A549 (cell line): ENCODE results near the gene TGFBRAP1. TPM values are rescaled to one million over a fixed set of nuclear protein-coding genes. Genes with fewer than 3 reads are reported as not detected.

Experiments
- ATAC-seq, 2 experiments: fragments of 200-7000 bp in 1 of 2; fragments of >200 bp in 1 of 2; cut with Nextera tagmentation in 1 of 2; cut with Tn5 transposase in 1 of 2; 3 replicates each; pipeline versions ENCODE4 v1.8.0 to v1.9.1; 2018 to 2020; ENCODE audit warnings: mild to moderate bottlenecking in 1 of 2, moderate library complexity in 1 of 2
- CTCF ChIA-PET: fragments of 300-600 bp; sonication (Branson Sonifier 250); formaldehyde crosslinking; extraction: SDS; loops from one replicate; lab custom pipeline; 2021; ENCODE audit warnings: antibody characterized with exemption, inconsistent platforms; lab: Yijun Ruan, JAX
- POLR2A ChIA-PET: fragments of 350-600 bp; formaldehyde crosslinking; extraction: SDS; loops from one replicate; lab custom pipeline; 2021; ENCODE audit warnings: antibody characterized with exemption, inconsistent platforms; lab: Yijun Ruan, JAX
- DNase-seq, 2 experiments: peaks; one replicate each; pipeline versions ENCODE4 v3.0.0 to v3.0.0-alpha.2; 2011 to 2016; ENCODE audit warnings: low read depth in 1 of 2, low spot score in 1 of 2
- FAIRE-seq: peaks from 2 replicates; lab custom pipeline; 2011; peaks lifted over from hg19 to GRCh38; lab: Jason Lieb, UNC
- H3K27ac ChIP-seq, 2 experiments: fragments of >200 bp; sonication (Bioruptor Twin); formaldehyde crosslinking; 3 replicates each; pipeline ENCODE4 v1.5.1; 2016 to 2017
- H3K4me1 ChIP-seq: fragments of >200 bp; sonication (Bioruptor Twin); formaldehyde crosslinking; 3 replicates; pipeline ENCODE4 v1.6.1; 2016
- H3K4me2 ChIP-seq: fragments of >200 bp; sonication (Bioruptor Twin); formaldehyde crosslinking; 3 replicates; pipeline ENCODE4 v1.6.1; 2016
- H3K4me3 ChIP-seq: fragments of >200 bp; sonication (Bioruptor Twin); formaldehyde crosslinking; 3 replicates; pipeline ENCODE4 v1.5.1; 2016
- H3K9me3 ChIP-seq: fragments of >200 bp; sonication (Bioruptor Twin); formaldehyde crosslinking; 3 replicates; pipeline ENCODE4 v1.6.1; 2016
- ATOH8 ChIP-seq: fragments of 250-450 bp; sonication (Bioruptor Pico); IDR thresholded peaks from 2 replicates; pipeline ENCODE4 v1.5.0; 2020; ENCODE audit warnings: low read depth, mild to moderate bottlenecking, moderate library complexity
- BCL3 ChIP-seq: fragments of >200 bp; sonication (Bioruptor Twin); formaldehyde crosslinking; IDR thresholded peaks from 3 replicates; pipeline ENCODE4 v1.6.1; 2016
- CHD4 ChIP-seq: fragments of 200-600 bp; sonication (generic); IDR thresholded peaks from 2 replicates; pipeline ENCODE4 v1.6.1; 2016; ENCODE audit warnings: antibody characterized with exemption, mild to moderate bottlenecking, borderline replicate concordance
- E2F6 ChIP-seq: IDR thresholded peaks from 2 replicates; pipeline ENCODE4 v1.6.1; 2012; ENCODE audit warnings: low read depth, borderline replicate concordance
- ESRRA ChIP-seq: fragments of 150-350 bp; IDR thresholded peaks from 2 replicates; pipeline ENCODE4 v1.6.1; 2014; ENCODE audit warnings: mild to moderate bottlenecking, low read length, borderline replicate concordance
- FOXS1 ChIP-seq: fragments of 250-450 bp; sonication (Bioruptor Pico); IDR thresholded peaks from 2 replicates; pipeline ENCODE4 v1.5.0; 2020; ENCODE audit warnings: mild to moderate bottlenecking, moderate library complexity
- HES2 ChIP-seq: fragments of >200 bp; sonication (Bioruptor Twin); formaldehyde crosslinking; IDR thresholded peaks from 2 replicates; pipeline ENCODE4 v1.6.1; 2016
- HMGXB4 ChIP-seq: fragments of 250-450 bp; sonication (Bioruptor Pico); IDR thresholded peaks from 2 replicates; pipeline ENCODE4 v1.5.0; 2021; ENCODE audit warnings: mild to moderate bottlenecking, moderate library complexity, borderline replicate concordance
- HOXB5 ChIP-seq: fragments of 250-450 bp; sonication (Bioruptor Pico); IDR thresholded peaks from 2 replicates; pipeline ENCODE4 v1.5.0; 2020; ENCODE audit warnings: mild to moderate bottlenecking, moderate library complexity
- JUN ChIP-seq, 2 experiments: fragments of >200 bp; sonication (Bioruptor Twin); formaldehyde crosslinking; IDR thresholded peaks; 2 replicates in 1 of 2; 3 replicates in 1 of 2; pipeline ENCODE4 v1.6.1; 2016 to 2017
- JUNB ChIP-seq: fragments of >200 bp; sonication (Bioruptor Twin); formaldehyde crosslinking; IDR thresholded peaks from 2 replicates; pipeline ENCODE4 v1.6.1; 2016
- MAFK ChIP-seq: fragments of 450-650 bp; IDR thresholded peaks from 2 replicates; pipeline ENCODE4 v1.6.1; 2014; ENCODE audit not compliant: partially characterized antibody
- MAX ChIP-seq: IDR thresholded peaks from 2 replicates; pipeline ENCODE4 v1.6.1; 2012
- MAZ ChIP-seq: fragments of 150-350 bp; IDR thresholded peaks from 2 replicates; pipeline ENCODE4 v1.6.1; 2014; ENCODE audit warnings: antibody characterized with exemption, low read depth, low read length, borderline replicate concordance
- MYC ChIP-seq: IDR thresholded peaks from 2 replicates; pipeline ENCODE4 v1.6.1; 2012; ENCODE audit warnings: mild to moderate bottlenecking, inconsistent platforms, low read length, improper control_type of control experiment, borderline replicate concordance
- NFE2L2 ChIP-seq: fragments of 150-350 bp; conservative IDR thresholded peaks from 2 replicates; pipeline ENCODE4 v1.6.1; 2014; ENCODE audit warnings: low read length
- PHF8 ChIP-seq: fragments of 200-600 bp; sonication (generic); IDR thresholded peaks from 2 replicates; pipeline ENCODE4 v1.6.1; 2016; ENCODE audit warnings: low read depth, mild to moderate bottlenecking, antibody characterized with exemption, moderate library complexity, borderline replicate concordance
- POLR2A ChIP-seq: IDR thresholded peaks from 2 replicates; pipeline ENCODE4 v1.6.1; 2012; ENCODE audit warnings: mild to moderate bottlenecking, low read length
- RAD21 ChIP-seq, 2 experiments: fragments of >200 bp in 1 of 2; sonication (Bioruptor Twin) in 1 of 2; formaldehyde crosslinking in 1 of 2; IDR thresholded peaks in 1 of 2; conservative IDR thresholded peaks in 1 of 2; 2 replicates in 1 of 2; 3 replicates in 1 of 2; pipeline ENCODE4 v1.6.1; 2012 to 2018; ENCODE audit warnings: inconsistent platforms in 1 of 2
- RARB ChIP-seq: fragments of 250-450 bp; sonication (Bioruptor Pico); IDR thresholded peaks from 2 replicates; pipeline ENCODE4 v1.8.0; 2021; ENCODE audit warnings: mild to moderate bottlenecking, moderate library complexity
- RNF2 ChIP-seq: fragments of 200-600 bp; sonication (generic); IDR thresholded peaks from 2 replicates; pipeline ENCODE4 v1.6.1; 2016; ENCODE audit warnings: low read depth, mild to moderate bottlenecking, antibody characterized with exemption, moderate library complexity, borderline replicate concordance
- TP53 ChIP-seq: fragments of 250-450 bp; sonication (Bioruptor Pico); IDR thresholded peaks from 2 replicates; pipeline ENCODE4 v1.5.0; 2021; ENCODE audit warnings: mild to moderate bottlenecking, moderate library complexity
- ZC3H11A ChIP-seq: fragments of 450-650 bp; IDR thresholded peaks from 2 replicates; pipeline ENCODE4 v1.6.1; 2014; ENCODE audit warnings: antibody characterized with exemption, mild to moderate bottlenecking
- WGBS: methylation state at CpG from one replicate; pipeline ENCODE4 v1.1.6; 2017; ENCODE audit errors: missing lambda C conversion rate; 5-methylcytosine and 5-hydroxymethylcytosine counted together
- polyA minus RNA-seq: library from RNA; depleted of rRNA, polyadenylated mRNA; stranded (reverse); fragments of >200 nt; gene quantifications from 2 replicates; pipeline ENCODE4 v1.2.3, GENCODE V29; 2011; rRNA and poly(A)+ RNA removed
- polyA plus RNA-seq, 4 experiments: library from polyadenylated mRNA; depleted of rRNA in 3 of 4; stranded (reverse); fragments of >200 nt; fragmentation: RNase III in 1 of 4; extraction: RNeasy Plus Mini Kit Qiagen cat#74134 plus additional on column Dnase treatment in 1 of 4; gene quantifications; 2 replicates in 3 of 4; 3 replicates in 1 of 4; pipeline ENCODE4 v1.2.3, GENCODE V29; 2011 to 2017

TGFBRAP1 gene
- polyA plus RNA-seq (2011; rRNA removed) (9.0 and 14.5 TPM in 2 replicates), polyA plus RNA-seq (2017; fragmentation: RNase III; extraction: RNeasy Plus Mini Kit Qiagen cat#74134 plus additional on column Dnase treatment) (13.3 to 13.7 TPM (median 13.6 TPM) in 3 replicates), polyA minus RNA-seq (16.0 and 17.5 TPM in 2 replicates)
- polyA plus RNA-seq (2012; cell fraction: cytosol; rRNA removed): 7.8 and 10.1 TPM in 2 replicates
- 10.1 and 13.3 TPM in 2 replicates for polyA plus RNA-seq (2012; cell fraction: nucleus; rRNA removed)

- no peaks in the 10 kb centered on the region for H3K9me3 ChIP-seq
- ATAC-seq (peak; percentile 82 to 92), DNase-seq (peak; percentile 16 to 60), FAIRE-seq (no peak)
- peak within 1 kb of the TSS; percentile 71 for H3K4me2 ChIP-seq
- POLR2A ChIA-PET: interaction anchor here (0.5 to 1.9 kb wide), 4 partner anchors 7 to 61 kb away, joined by 4 to 5 read pairs (median 4); partner anchors contain the start of gene C2orf49
- WGBS: 16% methylated on average over 21 of the region's 101 CpGs
- CTCF ChIA-PET: interaction anchor here (1.6 kb wide), 1 partner anchor 11 kb away, joined by 5 read pairs; no protein-coding TSS in a partner anchor
- peak within 1 kb of the TSS; percentile 80 for H3K4me3 ChIP-seq
- H3K27ac ChIP-seq: peak within 1 kb of the TSS; percentile 98 to 99
- no peak for TF ChIP-seq MAFK
- 0 out of 2 replicates have a peak, but pooled peaks have one; percentile 51 for TF ChIP-seq RARB (CRISPR knock-in tag)
- TF ChIP-seq TP53 (CRISPR knock-in tag): peak; percentile 11; the same call in 1 of the 2 replicates
- peak; percentile 84 for TF ChIP-seq ATOH8
- no peak for TF ChIP-seq FOXS1 (CRISPR knock-in tag)
- peak; percentile 30; the same call in 1 of the 3 replicates for TF ChIP-seq BCL3
- TF ChIP-seq CHD4: no peak
- TF ChIP-seq HOXB5 (CRISPR knock-in tag): peak; percentile 52; the same call in 1 of the 2 replicates
- TF ChIP-seq HMGXB4 (CRISPR knock-in tag): peak; percentile 89
- TF ChIP-seq POLR2A: peak; percentile 73
- TF ChIP-seq JUN (IDR thresholded peaks at IDR 0.05): peak; percentile 61 to 64; a peak in 2 of 5 replicates
- peak; percentile 89 for TF ChIP-seq MAX
- TF ChIP-seq PHF8: peak; percentile 95
- no peak; the same call in 1 of the 2 replicates for TF ChIP-seq MYC
- TF ChIP-seq JUNB: no peak
- TF ChIP-seq E2F6: peak; percentile 71
- TF ChIP-seq RNF2: peak; percentile 71; the same call in 1 of the 2 replicates
- H3K4me1 ChIP-seq: peaks cover 22% of the 10 kb centered on the region; the same call in 2 of the 3 replicates
These were observed at the start of gene TGFBRAP1 for GRCh38 chr2:105329561-105330495. Gene TGFBRAP1, minus strand, starts transcription at chr2:105329735. Its CDS starts 21,434 bp downstream, at chr2:105308301.

- POLR2A ChIA-PET: no interaction called here
- TF ChIP-seq HES2 (no peak), RAD21 (conservative IDR thresholded peaks at IDR 0.05 in 1 of 2, IDR thresholded peaks at IDR 0.05 in 1 of 2) (no peak), BCL3 (no peak), NFE2L2 (no peak), ESRRA (no peak), ZC3H11A (no peak), MAZ (no peak)
These were observed 49.4 kb upstream of the TGFBRAP1 start for GRCh38 chr2:105378921-105379383.

More at GRCh38 chr2:105378921-105379383, 49.4 kb upstream of the TGFBRAP1 start:
- no peak overlapping the region for H3K4me3 ChIP-seq
- no peak overlapping the region for H3K27ac ChIP-seq
- ATAC-seq: no peak
- 100% methylated on average over 4 of the region's 4 CpGs for WGBS
- H3K4me1 ChIP-seq: peaks cover 35% of the 10 kb centered on the region
- DNase-seq: no peak
- CTCF ChIA-PET: interaction anchor here (0.6 to 12.5 kb wide), 6 partner anchors 12 to 140 kb away, joined by 3 to 122 read pairs (median 4); no protein-coding TSS in a partner anchor
- no peaks in the 10 kb centered on the region for H3K9me3 ChIP-seq
- no peak overlapping the region for H3K4me2 ChIP-seq
- no peak for FAIRE-seq
